GM23248 (cell line): ENCODE data around the gene CEP112. TPM values are rescaled to one million over a fixed set of nuclear protein-coding genes. Genes with fewer than 3 reads are reported as not detected.

ENCODE experiments used
- DNase-seq: peaks from one replicate; pipeline ENCODE4 v3.0.0-alpha.2; 2015
- H2AFZ ChIP-seq: fragments of 200-600 bp; sonication (generic); 2 replicates; pipeline ENCODE4 v1.6.1; 2016; ENCODE audit warnings: antibody characterized with exemption
- H3F3A ChIP-seq: fragments of 200-600 bp; sonication (generic); 2 replicates; pipeline ENCODE4 v1.6.1; 2016; ENCODE audit warnings: mild to moderate bottlenecking, antibody characterized with exemption, mixed run types; ENCODE audit not compliant: insufficient read depth
- H3K27ac ChIP-seq: fragments of 200-600 bp; sonication (generic); 2 replicates; pipeline ENCODE4 v1.5.1; 2016; ENCODE audit warnings: mild to moderate bottlenecking
- H3K27me3 ChIP-seq: fragments of 200-600 bp; sonication (generic); replicated peaks from 2 replicates; pipeline ENCODE4 v1.6.1; 2016; ENCODE audit warnings: mild to moderate bottlenecking; ENCODE audit not compliant: insufficient read depth
- H3K36me3 ChIP-seq: fragments of 200-600 bp; sonication (generic); 2 replicates; pipeline ENCODE4 v1.6.1; 2016; ENCODE audit warnings: low read depth, mild to moderate bottlenecking
- H3K4me1 ChIP-seq: fragments of 200-600 bp; sonication (generic); 2 replicates; pipeline ENCODE4 v1.6.1; 2016; ENCODE audit warnings: mild to moderate bottlenecking; ENCODE audit not compliant: insufficient read depth
- H3K4me2 ChIP-seq: fragments of 200-600 bp; sonication (generic); one replicate; pipeline ENCODE4 v1.6.1; 2016; ENCODE audit warnings: mild to moderate bottlenecking; ENCODE audit not compliant: unreplicated experiment
- H3K4me3 ChIP-seq: fragments of 200-600 bp; sonication (generic); 2 replicates; pipeline ENCODE4 v1.5.1; 2016; ENCODE audit warnings: mild to moderate bottlenecking
- H3K79me2 ChIP-seq: fragments of 200-600 bp; sonication (generic); 2 replicates; pipeline ENCODE4 v1.6.1; 2016; ENCODE audit warnings: mild to moderate bottlenecking; ENCODE audit not compliant: insufficient read depth
- H3K9ac ChIP-seq: fragments of 200-600 bp; sonication (generic); 2 replicates; pipeline ENCODE4 v1.6.1; 2016; ENCODE audit warnings: mild to moderate bottlenecking
- H3K9me2 ChIP-seq: fragments of 200-600 bp; sonication (generic); 2 replicates; pipeline ENCODE4 v1.6.1; 2016; ENCODE audit warnings: mixed run types, mild to moderate bottlenecking, moderate library complexity; ENCODE audit not compliant: insufficient read depth
- H3K9me3 ChIP-seq: fragments of 200-600 bp; sonication (generic); one replicate; pipeline ENCODE4 v1.6.1; 2017; ENCODE audit warnings: low read depth
- H4K20me1 ChIP-seq: fragments of 200-600 bp; sonication (generic); 2 replicates; pipeline ENCODE4 v1.6.0; 2016; ENCODE audit not compliant: insufficient read depth
- EZH2 ChIP-seq: fragments of 200-600 bp; sonication (generic); IDR thresholded peaks from 2 replicates; pipeline ENCODE4 v1.6.1; 2018; ENCODE audit warnings: antibody characterized with exemption, mild to moderate bottlenecking; ENCODE audit not compliant: insufficient read depth, poor library complexity, severe bottlenecking
- EZH2phosphoT487 ChIP-seq: fragments of 200-600 bp; sonication (generic); IDR thresholded peaks from 2 replicates; pipeline ENCODE4 v1.6.1; 2018; ENCODE audit warnings: antibody characterized with exemption, moderate library complexity, mild to moderate bottlenecking, low read depth; ENCODE audit not compliant: insufficient read depth
- WGBS, 2 experiments: methylation state at CpG; one replicate each; pipeline ENCODE4 v1.1.6; 2015 to 2017; ENCODE audit warnings: low lambda C conversion rate in 2 of 2, low coverage in 1 of 2; ENCODE audit errors: missing lambda C conversion rate in 2 of 2; 5-methylcytosine and 5-hydroxymethylcytosine counted together
- in situ Hi-C: fragments of 300-500 bp; cut with MboI; formaldehyde crosslinking; loops from 2 replicates; pipeline ENCODE4 v1.15.0; 2020
- polyA plus RNA-seq: library from polyadenylated mRNA; unstranded; fragments of >200 nt; fragmentation: Nextera tagmentation; extraction: Ambion mirVana; gene quantifications from 2 replicates; pipeline ENCODE4 v1.2.1, GENCODE V29; 2016
- total RNA-seq: library from RNA; depleted of rRNA; stranded (reverse); fragments of >200 nt; shearing (Covaris generic); gene quantifications from 2 replicates; pipeline ENCODE4 v1.2.3, GENCODE V29; 2014

Gene CEP112
- total and polyA plus RNA-seq, 2 experiments from 2014 or later, result 8.1 to 14.8 TPM

GRCh38 chr17:66123163-66123562, 68.8 kb downstream of the CEP112 start:
- no peaks in the 10 kb centered on the region for H3K9me2 ChIP-seq
- no peak overlapping the region for H3K4me3 ChIP-seq
- no peaks in the 10 kb centered on the region for H3K4me1 ChIP-seq
- H3K27me3 ChIP-seq, result no peaks in the 10 kb centered on the region
- no peaks in the 10 kb centered on the region for H3K79me2 ChIP-seq
- H3F3A ChIP-seq, result no peaks in the 10 kb centered on the region
- WGBS, 2 experiments, result 64 to 71% methylated on average over 1 of the region's 1 CpG
- no peaks in the 10 kb centered on the region for H4K20me1 ChIP-seq
- in situ Hi-C loops, result no loop called here
- no peak overlapping the region for H3K27ac ChIP-seq
- peak; percentile 39 for DNase-seq
- no peaks in the 10 kb centered on the region for H3K9me3 ChIP-seq
- H2AFZ ChIP-seq, result no peak overlapping the region
- no peaks in the 10 kb centered on the region for H3K36me3 ChIP-seq
- no peak overlapping the region for H3K4me2 ChIP-seq
- TF ChIP-seq EZH2 (no peak), EZH2phosphoT487 (no peak)
- no peak overlapping the region for H3K9ac ChIP-seq

DNA sequence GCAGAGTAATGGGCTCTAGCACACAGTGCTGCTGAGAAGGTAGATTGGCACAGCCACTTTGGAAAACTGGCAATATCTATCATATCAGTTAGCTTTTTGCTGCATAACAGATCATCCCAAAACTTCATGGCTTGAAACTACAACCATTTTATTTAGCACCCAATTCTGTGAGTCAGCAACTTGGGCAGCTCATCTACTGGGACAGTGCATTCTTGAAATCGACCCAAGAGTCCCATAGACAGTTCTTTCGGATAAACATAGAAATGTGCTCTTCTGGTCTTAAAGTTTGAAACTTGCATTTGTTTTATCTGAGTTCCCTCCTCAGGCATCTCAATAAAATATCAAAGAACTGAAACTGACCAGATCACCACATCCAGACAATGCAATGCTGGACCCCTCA, 76.7 kb downstream of the CEP112 start:
- no peak overlapping the region for H3K4me3 ChIP-seq
- no peak overlapping the region for H3K27ac ChIP-seq
- peaks cover 6% of the 10 kb centered on the region; the same call in 1 of the 2 replicates for H3F3A ChIP-seq
- no peaks in the 10 kb centered on the region for H3K79me2 ChIP-seq
- no peaks in the 10 kb centered on the region for H4K20me1 ChIP-seq
- H3K9me3 ChIP-seq, result no peaks in the 10 kb centered on the region
- 62 to 68% methylated on average over 2 of the region's 2 CpGs for WGBS, 2 experiments
- H3K36me3 ChIP-seq, result no peaks in the 10 kb centered on the region
- TF ChIP-seq EZH2phosphoT487, result no peak
- TF ChIP-seq EZH2, result no peak
- H3K4me2 ChIP-seq, result peak overlapping the region; percentile 40
- peaks cover 9% of the 10 kb centered on the region for H3K4me1 ChIP-seq
- in situ Hi-C loops, result no loop called here
- H3K9me2 ChIP-seq, result no peaks in the 10 kb centered on the region
- H2AFZ ChIP-seq, result no peak overlapping the region
- no peak overlapping the region for H3K9ac ChIP-seq
- DNase-seq, result peak; percentile 64
- no peaks in the 10 kb centered on the region for H3K27me3 ChIP-seq

DNA sequence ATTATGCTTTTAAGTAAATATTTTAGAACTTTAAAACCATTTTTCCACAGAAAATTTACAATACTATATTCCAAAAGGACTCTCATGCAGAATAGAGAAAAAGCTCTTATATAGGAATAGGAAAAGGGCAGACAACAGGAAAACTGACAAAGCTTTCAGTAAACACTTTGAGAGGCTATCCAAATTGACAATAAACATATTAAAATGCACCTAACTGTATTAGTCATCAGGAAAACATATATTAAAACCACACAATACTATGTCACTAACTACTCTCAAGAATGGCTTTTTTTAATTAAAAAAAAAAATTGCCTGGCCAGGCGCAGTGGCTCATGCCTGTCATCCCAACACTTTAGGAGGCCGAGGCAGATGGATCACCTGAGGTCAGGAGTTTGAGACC, 77.3 kb downstream of the CEP112 start:
- no peaks in the 10 kb centered on the region for H3K27me3 ChIP-seq
- no peaks in the 10 kb centered on the region for H3K36me3 ChIP-seq
- H3K4me3 ChIP-seq, result no peak overlapping the region
- no peaks in the 10 kb centered on the region for H3K79me2 ChIP-seq
- no peak for DNase-seq
- H4K20me1 ChIP-seq, result no peaks in the 10 kb centered on the region
- TF ChIP-seq EZH2 (no peak), EZH2phosphoT487 (no peak)
- no peak overlapping the region for H3K27ac ChIP-seq
- WGBS, 2 experiments, result 94 to 95% methylated on average over 2 of the region's 2 CpGs
- H2AFZ ChIP-seq, result no peak overlapping the region
- in situ Hi-C loops, result no loop called here
- no peaks in the 10 kb centered on the region for H3K9me2 ChIP-seq
- no peaks in the 10 kb centered on the region for H3K9me3 ChIP-seq
- peaks cover 9% of the 10 kb centered on the region for H3K4me1 ChIP-seq
- peaks cover 6% of the 10 kb centered on the region; the same call in 1 of the 2 replicates for H3F3A ChIP-seq
- H3K9ac ChIP-seq, result no peak overlapping the region
- H3K4me2 ChIP-seq, result no peak overlapping the region

DNA sequence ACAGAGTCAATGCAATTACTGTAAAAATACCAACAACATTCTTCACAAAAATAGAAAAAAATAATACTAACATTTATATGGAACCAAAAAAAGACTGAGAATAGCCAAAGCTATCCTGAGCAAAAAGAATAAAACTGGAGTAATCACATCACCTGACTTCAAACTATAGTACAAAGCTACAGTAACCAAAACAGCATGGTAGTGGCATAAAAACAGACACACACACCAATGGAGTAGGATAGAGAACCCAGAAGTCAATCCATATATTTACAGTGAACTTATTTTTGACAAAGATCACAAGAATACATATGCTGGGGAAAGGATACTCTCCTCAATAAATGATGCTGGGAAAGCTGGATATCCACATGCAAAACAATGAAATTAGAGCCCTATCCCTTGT, 84.2 kb downstream of the CEP112 start:
- no peaks in the 10 kb centered on the region for H3K9me3 ChIP-seq
- H3K27ac ChIP-seq, result no peak overlapping the region
- no peaks in the 10 kb centered on the region for H3K4me1 ChIP-seq
- no peak overlapping the region for H3K4me3 ChIP-seq
- no peaks in the 10 kb centered on the region for H3K27me3 ChIP-seq
- no peaks in the 10 kb centered on the region for H3K79me2 ChIP-seq
- H3K4me2 ChIP-seq, result no peak overlapping the region
- H3K36me3 ChIP-seq, result no peaks in the 10 kb centered on the region
- H2AFZ ChIP-seq, result no peak overlapping the region
- in situ Hi-C loops, result no loop called here
- no peaks in the 10 kb centered on the region for H3F3A ChIP-seq
- DNase-seq, result no peak
- no peak overlapping the region for H3K9ac ChIP-seq
- no peaks in the 10 kb centered on the region for H4K20me1 ChIP-seq
- TF ChIP-seq EZH2 (no peak), EZH2phosphoT487 (no peak)
- H3K9me2 ChIP-seq, result no peaks in the 10 kb centered on the region

DNA sequence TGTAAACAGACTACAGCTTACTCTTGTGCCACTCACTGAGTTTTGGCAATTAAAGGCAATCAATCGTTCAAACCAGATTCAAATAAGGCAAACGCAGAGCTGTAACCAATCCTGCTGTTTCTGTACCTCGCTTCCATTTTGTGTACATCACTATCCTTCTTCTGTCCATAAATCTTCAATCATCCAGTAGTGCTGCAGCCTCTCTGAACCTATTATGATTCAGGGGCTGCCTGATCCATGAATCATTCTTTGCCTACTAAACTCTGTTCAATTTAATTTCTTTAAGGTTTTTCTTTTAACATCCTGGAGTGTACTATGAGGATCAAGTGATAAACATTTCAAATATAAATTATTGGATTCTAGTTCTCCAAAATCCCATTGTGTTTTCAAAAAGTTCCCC, 93.9 kb downstream of the CEP112 start:
- Histone ChIP-seq H3F3A (peaks cover 9% of the 10 kb centered on the region; the same call in 1 of the 2 replicates), H3K79me2 (no peaks in the 10 kb centered on the region), H3K27me3 (no peaks in the 10 kb centered on the region), H3K9me3 (peaks cover 5% of the 10 kb centered on the region), H3K4me1 (peaks cover 7% of the 10 kb centered on the region; the same call in 1 of the 2 replicates), H3K36me3 (no peaks in the 10 kb centered on the region), H3K4me3 (no peak overlapping the region), H3K4me2 (no peak overlapping the region), H2AFZ (no peak overlapping the region), H3K27ac (no peak overlapping the region), H3K9ac (no peak overlapping the region), H4K20me1 (no peaks in the 10 kb centered on the region), H3K9me2 (no peaks in the 10 kb centered on the region)
- in situ Hi-C loops, result no loop called here
- WGBS, 2 experiments, result 75 to 82% methylated on average over 3 of the region's 3 CpGs
- peak; percentile 53 for DNase-seq
- TF ChIP-seq EZH2, result no peak
- no peak for TF ChIP-seq EZH2phosphoT487
